ENCODE data around the gene NOLC1. TPM values are rescaled to one million over a fixed set of nuclear protein-coding genes. Genes with fewer than 3 reads are reported as not detected.

The NOLC1 gene
- polyA plus RNA-seq, 10 donors, result 55.7 to 82.8 (median 66.3) TPM

DNA sequence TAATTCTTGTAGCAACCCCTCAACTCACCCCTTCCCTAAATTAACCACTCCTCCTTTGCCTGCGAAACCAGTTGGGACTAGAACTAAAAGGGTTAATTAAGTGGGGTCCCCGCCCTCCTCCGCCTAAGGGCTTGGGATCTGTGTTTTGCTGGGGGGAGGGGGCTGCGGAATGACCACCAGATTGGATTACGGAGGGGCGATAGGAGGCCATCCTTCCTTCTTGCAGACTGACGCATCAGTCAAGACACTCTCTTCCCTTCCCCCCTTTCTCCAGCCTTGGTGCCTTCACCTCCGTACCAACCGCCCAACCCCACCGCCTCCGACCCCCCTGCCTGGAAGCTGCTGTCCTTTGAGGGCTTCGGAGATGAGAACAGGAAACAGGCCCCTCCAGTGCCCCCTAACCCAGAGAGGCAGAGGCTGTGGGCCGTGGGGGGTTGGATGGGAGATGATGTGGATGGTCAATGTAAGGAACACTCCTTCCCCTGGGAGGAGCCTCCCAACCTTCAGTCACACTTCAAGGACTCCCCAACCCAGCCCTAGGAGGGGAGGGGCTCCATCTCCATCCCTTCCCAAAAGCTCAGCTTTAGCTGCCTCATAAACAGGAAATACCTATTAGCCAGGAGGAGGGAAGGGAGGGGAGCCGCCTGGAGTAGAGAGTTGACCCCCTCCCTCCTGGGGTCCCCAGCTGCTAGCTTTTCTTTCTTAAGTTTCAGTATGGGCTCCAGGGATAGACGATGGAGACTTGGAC, 31.0 kb upstream of the NOLC1 start:
- DNase-seq, result peak; percentile 77 to 94 (median 88)

- DNase-seq, result peak in 2 of 3 donors; percentile 41 to 75
Observed at GRCh38 chr10:102121739-102122372, 30.3 kb upstream of the NOLC1 start.

DNA sequence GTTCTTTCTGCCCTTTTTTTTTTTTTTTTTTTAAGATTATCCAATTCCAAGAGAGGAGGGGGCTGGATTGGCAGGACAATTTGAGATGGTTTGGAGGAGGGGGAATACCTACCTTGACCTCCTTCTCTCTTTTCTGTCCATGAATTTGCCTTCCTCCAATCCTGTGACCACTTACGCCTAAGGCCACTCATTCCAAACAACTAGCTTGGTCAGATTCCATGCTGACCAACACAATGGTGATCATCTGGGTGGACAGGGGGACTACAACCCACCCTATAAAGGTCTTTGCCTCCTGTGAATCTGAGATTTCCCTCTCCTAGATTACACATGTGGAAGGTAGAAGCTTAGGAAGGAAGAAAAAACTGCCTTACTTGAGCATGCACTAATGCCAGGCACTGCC, 29.7 kb upstream of the NOLC1 start:
- DNase-seq, result no peak

- DNase-seq, result no peak
Observed at GRCh38 chr10:102123223-102123622, 29.0 kb upstream of the NOLC1 start.

DNA sequence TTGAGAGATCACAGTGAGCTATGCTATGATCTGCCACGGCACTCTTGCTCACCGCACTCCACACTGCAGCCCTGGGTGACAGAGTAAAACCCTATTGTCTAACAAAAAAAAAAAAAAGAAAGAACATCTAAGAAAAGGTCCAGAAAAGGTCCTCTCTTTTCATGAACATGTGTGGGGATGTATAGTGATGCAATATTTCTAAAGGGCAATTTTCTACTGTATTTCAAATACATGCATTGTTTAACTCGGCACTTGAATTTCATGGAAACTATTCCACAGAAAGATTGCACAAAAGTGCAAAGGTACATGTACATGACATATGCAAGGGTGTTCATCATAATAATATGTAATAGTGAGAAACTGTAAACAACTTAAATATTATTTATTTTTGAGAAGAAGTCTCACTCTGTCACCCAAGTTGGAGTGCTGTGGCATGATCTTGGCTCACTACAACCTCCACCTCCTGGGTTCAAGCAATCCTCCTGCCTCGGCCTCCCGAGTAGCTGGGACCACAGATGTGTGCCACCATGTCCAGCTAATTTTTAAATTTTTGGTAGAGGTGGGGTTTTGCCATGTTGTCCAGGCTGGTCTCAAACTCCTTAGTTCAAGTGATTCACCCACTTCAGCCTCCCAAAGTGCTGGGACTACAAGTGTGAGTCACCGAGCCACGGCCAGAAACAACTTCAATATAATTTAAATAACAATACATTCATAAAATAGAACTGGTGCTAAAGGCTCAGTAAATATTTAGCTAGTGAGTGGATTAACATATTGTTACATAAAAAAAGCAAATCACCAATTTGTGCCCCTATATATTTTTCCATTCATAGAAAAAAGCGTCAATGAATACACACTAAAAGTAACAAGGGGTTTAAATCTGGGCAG, 20.7 kb upstream of the NOLC1 start:
- DNase-seq, result no peak

DNA sequence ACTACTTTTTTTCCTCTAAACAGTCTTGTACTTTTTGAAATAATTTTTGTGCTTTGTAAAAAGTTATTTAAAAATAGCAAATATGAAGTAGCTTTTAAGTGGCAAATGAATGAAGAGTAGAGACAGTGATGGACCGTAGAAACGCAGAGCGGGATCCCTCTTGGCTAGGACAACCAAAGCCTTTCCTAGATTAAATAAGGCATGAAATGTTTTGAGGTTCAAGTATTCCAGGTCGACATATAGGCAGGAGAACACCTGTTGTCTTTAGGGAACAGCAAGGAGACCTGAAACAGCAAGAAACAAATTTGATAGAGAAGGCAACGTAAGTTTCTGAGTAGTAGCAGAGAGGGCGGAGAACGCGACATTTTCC, 20.0 kb upstream of the NOLC1 start:
- no peak for DNase-seq

DNA sequence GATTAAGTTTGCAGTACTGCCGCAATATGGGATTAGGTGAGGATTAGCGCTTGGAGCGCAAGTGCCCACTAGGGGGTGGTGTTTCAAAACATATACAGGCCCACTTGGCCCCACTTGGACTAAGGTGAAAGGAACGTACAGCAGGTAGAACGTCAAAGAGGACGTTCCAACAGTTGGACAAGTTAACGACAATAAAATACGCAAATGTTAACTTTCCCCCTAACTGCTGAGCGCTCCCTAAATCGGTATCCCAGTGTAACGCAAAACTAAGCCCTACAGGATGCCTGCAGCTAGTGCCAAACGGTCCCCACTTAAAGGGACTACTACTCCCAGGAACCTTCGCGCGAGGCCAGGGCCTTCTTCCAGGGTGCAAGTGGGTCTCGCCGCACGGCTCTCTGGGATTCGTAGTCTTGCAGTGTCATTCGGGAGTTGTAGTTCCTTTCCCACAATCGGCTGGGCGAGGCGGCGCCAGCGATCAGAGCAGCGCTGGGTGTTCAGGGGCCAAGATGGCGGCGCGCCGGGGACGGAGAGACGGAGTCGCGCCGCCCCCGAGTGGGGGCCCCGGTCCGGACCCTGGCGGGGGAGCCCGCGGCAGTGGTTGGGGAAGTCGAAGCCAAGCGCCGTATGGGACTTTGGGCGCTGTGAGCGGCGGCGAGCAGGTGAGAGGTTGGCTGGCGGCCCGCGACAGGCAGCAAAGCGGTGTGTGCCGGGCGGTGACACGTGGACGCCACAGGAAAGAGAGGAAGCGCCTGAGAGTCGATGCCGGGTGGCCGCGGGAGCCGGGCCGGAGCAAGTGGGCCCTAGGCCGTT, 19.4 kb upstream of the NOLC1 start, which contains the start of gene PPRC1:
Gene PPRC1, plus strand, starts transcription at position 478 of the 810 bp plus-strand sequence. Its CDS starts 29 bp downstream, at position 507.
- peak; percentile 99 to 100 (median 99) for DNase-seq

DNA sequence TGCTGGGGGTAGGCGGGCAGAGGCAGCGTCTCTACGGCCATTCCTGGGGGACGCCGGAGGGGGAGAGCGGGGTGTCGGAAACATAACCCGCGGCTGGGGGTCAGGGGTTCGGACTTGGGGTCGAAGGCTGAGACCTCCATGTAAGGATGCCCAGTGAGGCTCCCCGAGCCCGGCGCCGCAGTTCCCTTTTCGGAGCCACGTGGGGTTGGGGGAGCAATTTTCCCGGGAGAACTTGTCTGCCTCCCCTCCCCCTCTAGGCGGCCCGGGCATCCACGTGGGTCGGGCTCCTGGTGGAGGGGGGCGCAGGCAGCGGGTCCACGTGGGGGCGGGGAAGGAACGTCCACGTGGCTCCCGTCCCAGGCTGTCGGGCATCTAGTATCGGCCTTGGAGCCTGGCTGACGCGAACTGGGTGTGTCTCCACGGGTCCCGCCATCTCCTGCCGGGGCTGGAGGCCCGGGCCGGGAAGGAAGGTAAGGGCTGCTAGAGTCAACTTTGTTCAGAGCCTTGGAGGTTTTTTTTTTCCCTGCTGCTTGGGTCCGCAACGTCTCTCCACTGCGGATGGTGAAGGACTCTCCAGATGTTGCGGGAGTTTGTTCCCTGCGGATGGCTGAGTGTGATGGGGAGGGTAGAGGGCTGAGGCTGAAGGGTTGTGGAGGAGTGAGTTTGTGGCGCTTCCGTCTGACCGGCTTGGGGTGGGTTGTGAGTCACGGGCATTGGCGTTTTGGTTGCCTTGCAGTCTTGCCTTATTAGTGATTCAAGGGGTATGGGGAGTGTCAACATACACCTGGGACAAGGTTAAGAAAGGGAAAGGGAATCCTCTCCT, 18.6 kb upstream of the NOLC1 start:
- peak; percentile 66 to 84 (median 73) for DNase-seq

- no peak for DNase-seq
Observed at GRCh38 chr10:102134416-102134815, 17.8 kb upstream of the NOLC1 start.

DNA sequence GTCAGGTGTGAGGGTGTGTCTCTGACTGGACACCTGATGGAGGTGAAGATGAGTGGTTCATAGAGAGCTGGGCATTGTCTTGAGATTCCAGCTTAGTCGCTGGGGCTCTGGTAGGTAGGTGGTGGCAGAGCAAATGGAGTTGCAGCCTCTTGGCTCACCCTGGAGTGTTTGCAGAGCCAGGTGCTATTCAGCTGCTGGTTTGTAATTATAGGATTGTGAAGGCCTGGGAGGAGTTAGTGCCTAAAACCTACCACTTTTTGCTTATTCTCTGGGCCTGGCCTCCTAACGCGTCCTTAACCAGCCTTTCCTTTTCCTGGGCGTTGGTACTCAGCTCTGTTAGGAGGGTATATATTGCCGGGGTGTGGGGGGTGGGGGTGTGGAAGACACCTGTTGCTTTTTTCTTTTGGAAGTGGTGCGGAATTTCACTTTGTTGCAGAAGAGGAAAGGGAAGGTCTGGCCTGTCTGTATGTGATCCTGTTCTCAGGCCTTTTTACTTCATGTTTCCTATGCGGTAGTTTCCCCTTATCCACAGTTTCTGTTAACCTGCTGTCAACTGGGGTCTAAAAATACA, 16.1 kb upstream of the NOLC1 start:
- no peak for DNase-seq

DNA sequence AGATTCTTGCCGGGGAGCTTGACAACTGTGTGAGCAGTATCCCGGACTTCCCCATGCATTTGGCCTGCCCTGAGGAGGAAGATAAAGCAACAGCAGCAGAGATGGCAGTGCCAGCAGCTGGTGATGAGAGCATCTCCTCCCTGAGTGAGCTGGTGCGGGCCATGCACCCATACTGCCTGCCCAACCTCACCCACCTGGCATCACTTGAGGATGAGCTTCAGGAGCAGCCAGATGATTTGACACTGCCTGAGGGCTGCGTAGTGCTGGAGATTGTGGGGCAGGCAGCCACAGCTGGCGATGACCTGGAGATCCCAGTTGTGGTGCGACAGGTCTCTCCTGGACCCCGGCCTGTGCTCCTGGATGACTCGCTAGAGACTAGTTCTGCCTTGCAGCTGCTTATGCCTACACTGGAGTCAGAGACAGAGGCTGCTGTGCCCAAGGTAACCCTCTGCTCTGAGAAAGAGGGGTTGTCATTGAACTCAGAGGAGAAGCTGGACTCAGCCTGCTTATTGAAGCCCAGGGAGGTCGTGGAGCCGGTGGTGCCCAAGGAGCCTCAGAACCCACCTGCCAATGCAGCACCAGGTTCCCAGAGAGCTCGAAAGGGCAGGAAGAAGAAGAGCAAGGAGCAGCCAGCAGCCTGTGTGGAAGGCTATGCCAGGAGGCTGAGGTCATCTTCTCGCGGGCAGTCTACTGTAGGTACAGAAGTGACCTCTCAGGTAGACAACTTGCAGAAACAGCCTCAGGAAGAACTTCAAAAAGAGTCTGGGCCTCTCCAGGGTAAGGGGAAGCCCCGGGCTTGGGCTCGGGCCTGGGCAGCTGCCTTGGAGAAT, 12.7 kb upstream of the NOLC1 start:
- no peak for DNase-seq

DNA sequence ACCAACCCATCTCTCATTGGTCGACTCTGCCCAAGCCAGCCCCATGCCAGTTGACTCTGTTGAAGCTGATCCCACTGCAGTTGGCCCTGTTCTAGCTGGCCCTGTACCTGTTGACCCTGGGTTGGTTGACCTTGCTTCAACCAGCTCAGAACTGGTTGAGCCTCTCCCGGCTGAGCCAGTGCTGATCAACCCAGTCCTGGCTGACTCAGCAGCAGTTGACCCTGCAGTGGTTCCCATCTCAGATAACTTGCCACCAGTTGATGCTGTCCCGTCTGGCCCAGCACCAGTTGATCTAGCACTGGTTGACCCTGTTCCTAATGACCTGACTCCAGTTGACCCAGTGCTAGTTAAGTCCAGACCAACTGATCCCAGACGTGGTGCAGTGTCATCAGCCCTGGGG, 12.0 kb upstream of the NOLC1 start:
- no peak for DNase-seq

DNA sequence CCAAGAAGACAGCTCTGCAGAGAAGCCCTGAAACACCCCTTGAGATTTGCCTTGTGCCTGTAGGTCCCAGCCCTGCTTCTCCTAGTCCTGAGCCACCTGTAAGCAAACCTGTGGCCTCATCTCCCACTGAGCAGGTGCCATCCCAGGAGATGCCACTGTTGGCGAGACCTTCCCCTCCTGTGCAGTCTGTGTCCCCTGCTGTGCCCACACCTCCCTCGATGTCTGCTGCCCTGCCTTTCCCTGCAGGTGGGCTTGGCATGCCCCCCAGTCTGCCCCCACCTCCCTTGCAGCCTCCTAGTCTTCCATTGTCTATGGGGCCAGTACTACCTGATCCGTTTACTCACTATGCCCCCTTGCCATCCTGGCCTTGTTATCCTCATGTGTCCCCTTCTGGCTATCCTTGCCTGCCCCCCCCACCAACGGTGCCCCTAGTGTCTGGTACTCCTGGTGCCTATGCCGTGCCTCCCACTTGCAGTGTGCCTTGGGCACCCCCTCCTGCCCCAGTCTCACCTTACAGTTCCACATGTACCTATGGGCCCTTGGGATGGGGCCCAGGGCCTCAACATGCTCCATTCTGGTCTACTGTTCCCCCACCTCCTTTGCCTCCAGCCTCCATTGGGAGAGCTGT, 11.2 kb upstream of the NOLC1 start:
- no peak for DNase-seq

GRCh38 chr10:102141583-102142107, 10.5 kb upstream of the NOLC1 start:
- DNase-seq, result no peak

- no peak for DNase-seq
Observed at GRCh38 chr10:102146971-102147428, 5.2 kb upstream of the NOLC1 start.

DNA sequence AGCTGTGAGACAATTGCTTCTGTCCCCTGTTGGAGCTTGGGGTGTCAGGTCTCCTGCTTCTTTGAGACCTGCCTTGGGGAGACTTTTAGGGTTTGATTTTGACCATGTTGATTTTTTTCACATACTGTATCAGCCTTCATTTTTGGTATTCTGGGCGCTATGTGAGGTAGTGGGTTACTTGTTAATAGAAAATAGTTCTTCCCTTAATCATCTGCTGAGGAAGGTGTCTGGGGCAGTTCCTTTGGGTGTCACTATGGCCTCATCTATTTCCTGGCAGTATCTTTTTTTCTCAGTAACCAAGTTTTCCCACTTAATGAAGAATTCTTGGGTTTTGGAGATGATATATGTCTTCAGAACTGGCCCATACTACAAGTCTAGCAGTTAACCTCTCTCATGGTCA, 4.6 kb upstream of the NOLC1 start:
- DNase-seq, result no peak

DNA sequence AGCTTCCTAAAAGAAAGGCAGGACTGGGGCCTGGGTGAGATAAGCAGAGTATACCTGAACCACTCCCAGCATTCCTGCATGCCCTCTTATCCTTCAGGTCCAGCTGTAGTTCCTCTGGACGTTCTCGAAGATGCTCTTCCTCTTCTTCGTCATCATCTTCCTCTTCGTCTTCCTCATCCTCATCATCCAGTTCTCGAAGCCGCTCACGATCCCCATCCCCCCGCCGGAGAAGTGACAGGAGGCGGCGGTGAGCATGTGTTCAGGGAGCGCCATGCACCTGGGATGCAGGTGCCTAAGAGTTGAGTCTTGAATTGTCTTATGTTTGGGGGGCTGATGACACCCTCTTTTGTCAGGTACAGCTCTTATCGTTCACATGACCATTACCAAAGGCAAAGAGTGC, 3.9 kb upstream of the NOLC1 start:
- no peak for DNase-seq

DNA sequence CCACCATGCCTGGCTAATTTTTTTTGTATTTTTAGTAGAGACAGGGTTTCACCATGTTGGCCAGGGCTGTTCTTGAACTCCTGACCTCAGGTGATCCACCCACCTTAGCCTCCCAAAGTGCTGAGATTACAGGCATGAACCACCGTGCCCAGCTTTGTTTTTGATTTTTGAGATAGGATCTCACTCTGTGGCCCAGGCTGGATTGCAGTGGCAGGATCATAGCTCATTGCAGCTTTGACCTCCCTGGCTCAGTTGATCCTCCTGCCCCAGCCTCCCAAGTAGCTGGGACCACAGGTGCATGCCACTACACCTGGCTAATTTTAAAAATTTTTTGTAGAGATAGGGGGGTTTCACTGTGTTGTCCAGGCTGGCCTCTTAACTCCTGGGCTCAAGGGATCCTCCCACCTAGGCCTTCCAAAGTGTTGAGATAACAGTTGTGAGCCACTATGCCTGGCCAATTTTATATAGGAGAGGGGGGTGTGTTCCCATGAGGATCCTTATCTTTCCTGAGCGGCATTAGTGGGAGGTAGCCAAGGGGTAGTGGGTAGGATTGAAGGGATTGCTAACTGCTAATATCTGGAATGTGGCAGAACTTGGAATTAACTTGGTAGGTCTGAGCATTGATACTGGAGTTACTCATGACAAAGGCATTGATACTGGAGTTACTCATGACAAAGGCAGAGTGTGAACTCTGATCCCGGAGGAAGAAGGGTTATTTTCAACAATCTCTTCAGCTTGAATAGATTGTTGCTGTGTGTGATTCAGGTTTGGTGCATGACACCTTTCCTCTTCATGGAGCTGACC, 1.0 kb upstream of the NOLC1 start:
- peak in 1 of 3 donors; percentile 34 for DNase-seq

Data from muscle of back (tissue), 11 donors.